GM19467 (cell line): ENCODE results near the gene GBP1.
A peak's percentile ranks its signal among the peaks of the same experiment; 100 is the strongest.
"Not testable (repeated sequence)": the region's sequence is repeated elsewhere in the genome, so short reads cannot be mapped to it uniquely, and the experiment has no call there.

Experiments
- ATAC-seq: cut with Tn5 transposase; IDR thresholded peaks from one replicate; pipeline ENCODE4 v1.9.1; 2021; ENCODE audit warnings: mild to moderate bottlenecking, moderate library complexity; ENCODE audit not compliant: unreplicated experiment

The GBP1 gene

DNA sequence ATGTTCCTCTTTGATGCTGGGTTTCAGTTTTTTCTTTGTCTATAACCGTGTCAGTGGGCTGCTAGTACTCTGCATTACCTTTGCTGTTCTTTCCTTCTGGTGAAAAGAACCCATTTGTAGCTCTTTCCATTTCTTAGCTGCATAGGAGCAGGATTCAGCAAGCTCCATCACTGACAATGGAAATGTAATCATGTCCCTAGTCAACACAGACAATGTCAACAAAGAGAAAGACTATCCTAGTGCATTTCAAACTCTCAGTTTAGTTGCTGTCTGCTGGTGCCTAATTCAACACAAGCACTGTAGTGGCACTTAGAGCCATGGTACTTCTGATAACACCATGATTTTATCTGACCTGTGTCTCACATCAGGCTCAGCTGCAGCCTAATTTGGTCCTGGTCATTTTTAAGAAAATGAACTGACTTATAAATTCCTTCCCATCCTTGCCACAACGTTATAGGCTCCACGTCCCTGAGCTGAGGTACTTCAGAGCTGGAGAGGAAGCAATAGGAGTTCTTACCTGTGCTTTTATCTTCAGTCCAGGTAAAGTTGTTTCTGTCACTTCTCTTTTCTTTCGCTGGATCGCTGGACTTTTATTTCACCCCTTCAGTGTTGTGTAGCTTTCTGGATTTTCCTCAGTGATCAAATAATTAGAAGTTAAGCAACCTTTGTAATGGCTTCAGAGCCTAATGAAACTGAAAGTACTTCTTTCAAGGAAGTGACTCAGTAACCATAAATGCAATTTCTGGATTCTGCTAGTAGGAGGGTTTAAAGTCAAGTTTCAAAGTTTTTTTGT, 42.6 kb downstream of the GBP1 start, which contains the start of gene GBP3:
Gene GBP3, minus strand, starts transcription at position 700 of the 793 bp plus-strand sequence. CDS start 2,145 bp downstream, outside the sequence.
- ATAC-seq = peak; percentile 72

DNA sequence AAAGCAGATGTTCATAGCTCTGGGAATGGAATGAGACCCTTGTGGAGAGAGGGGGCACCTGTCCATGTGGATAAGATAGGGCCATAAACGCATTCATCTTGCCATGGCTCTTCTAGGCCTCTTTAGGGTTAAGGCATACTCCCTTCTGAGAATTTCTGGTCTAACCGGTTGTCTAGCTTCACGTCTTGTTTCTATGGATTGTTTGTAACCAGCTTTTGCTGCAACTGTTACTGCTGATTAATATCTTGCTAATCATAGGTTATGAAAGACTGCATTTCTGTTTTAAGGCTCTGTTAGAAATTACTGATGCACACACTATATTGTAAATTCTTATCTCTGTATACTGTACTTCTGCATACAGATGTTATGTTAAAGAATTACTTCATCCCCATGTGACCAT, 46.7 kb downstream of the GBP1 start:
- ATAC-seq = not testable (repeated sequence)

DNA sequence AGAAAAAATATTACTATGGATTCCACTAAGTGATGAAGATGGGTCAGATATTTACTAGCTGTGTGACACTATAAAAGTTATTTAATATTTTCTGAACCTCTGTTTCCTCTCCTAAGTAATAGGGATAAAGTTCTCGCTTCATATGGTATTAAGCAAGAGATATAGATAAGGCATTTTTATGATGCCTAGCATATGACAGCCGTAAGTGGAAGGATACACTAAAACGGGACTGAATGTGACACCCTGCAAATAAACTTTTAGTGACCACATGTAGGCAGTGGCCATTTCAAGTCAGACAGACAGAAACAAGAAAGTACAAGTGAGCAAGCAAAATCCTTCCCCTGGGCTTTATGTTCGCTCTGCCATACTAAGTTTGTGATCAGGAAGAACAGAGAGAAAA, 56.5 kb downstream of the GBP1 start:
- ATAC-seq = no peak

DNA sequence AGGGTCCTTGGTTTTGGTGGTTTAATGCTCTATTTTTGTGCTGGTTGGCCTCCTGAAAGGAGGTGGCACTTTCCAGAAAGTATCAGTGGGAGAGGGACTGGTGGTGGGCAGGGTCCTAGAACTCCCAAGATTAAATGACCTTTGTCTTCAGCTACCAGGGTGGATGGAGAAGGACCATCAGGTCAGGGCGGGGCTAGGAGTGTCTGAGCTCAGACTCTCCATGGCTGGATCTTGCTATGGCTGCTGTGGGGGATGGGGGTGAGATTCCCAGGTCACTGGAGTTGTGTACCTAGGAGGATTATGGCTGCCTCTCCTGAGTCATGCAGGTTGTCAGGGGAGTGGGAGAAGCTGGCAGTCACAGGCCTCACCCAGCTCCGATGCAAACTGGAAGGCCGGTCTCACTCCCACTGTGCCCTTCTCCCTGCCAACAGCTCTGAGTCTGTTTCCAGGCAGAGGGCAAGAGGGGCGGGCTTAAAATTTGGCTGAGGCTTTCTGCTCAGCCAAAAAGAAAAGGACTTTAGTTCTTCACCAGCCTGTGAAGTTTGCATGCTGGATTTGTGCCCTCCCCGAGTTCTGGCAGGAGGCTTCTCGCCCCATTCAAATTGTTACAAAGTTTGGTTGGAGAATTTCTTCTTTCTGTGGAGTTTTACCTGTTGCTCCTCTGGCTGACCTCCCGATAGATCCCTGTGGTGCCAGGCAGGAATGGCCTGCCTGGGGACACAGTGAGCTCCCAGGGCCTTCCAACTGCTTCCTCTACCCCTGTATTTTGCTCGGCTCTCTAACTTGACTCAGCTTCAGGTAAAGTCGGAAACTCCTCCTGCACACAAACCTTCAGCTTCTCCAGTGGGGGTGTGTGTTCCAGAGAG, 59.5 kb downstream of the GBP1 start:
- ATAC-seq = no peak
